ENCODE measurements around the gene ITPKB. TPM values are rescaled to one million over a fixed set of nuclear protein-coding genes. Genes with fewer than 3 reads are reported as not detected.

The ITPKB gene
- total RNA-seq, 1 experiment from 2014 or later, result 9.5 TPM

GRCh38 chr1:226627924-226628611 lies 111.0 kb downstream of the ITPKB start:
- H3K9me3 Mint-ChIP-seq (ENCODE audit: unreplicated experiment), result no peaks in the 10 kb centered on the region
- ChIA-PET POLR2A (interaction anchor here (0.6 to 1.0 kb wide), 2 partner anchors 25 to 309 kb away, joined by 3 to 4 read pairs; no protein-coding TSS in a partner anchor), CTCF (interaction anchor here (0.7 to 16.7 kb wide), 6 partner anchors 17 to 204 kb away, joined by 3 to 342 read pairs (median 6); partner anchors contain the start of gene STUM)
- no peak overlapping the region for H3K27ac Mint-ChIP-seq (ENCODE audit: low read depth, unreplicated experiment)
- intact Hi-C loops (cut with micrococcal nuclease), result no loop called here
- H3K4me1 Mint-ChIP-seq (ENCODE audit: insufficient read depth, unreplicated experiment), result peaks cover 28% of the 10 kb centered on the region
- H3K4me3 Mint-ChIP-seq (ENCODE audit: unreplicated experiment), result no peak overlapping the region
- H3K36me3 Mint-ChIP-seq (ENCODE audit: insufficient read depth, unreplicated experiment), result peaks cover 6% of the 10 kb centered on the region
- no peaks in the 10 kb centered on the region for H3K27me3 Mint-ChIP-seq (ENCODE audit: insufficient read depth, unreplicated experiment)
- no TSS peak for BruUV-seq (replicated peaks)
- no peak for DNase-seq (ENCODE audit: unreplicated experiment)
- no peak for TF ChIP-seq CTCF (IDR thresholded peaks at IDR 0.05; ENCODE audit: unreplicated experiment)

GRCh38 chr1:226627050-226627755 lies 111.9 kb downstream of the ITPKB start:
- Mint-ChIP-seq H3K4me3 (ENCODE audit: unreplicated experiment) (no peak overlapping the region), H3K4me1 (ENCODE audit: insufficient read depth, unreplicated experiment) (peaks cover 25% of the 10 kb centered on the region), H3K9me3 (ENCODE audit: unreplicated experiment) (no peaks in the 10 kb centered on the region), H3K27me3 (ENCODE audit: insufficient read depth, unreplicated experiment) (no peaks in the 10 kb centered on the region), H3K36me3 (ENCODE audit: insufficient read depth, unreplicated experiment) (peaks cover 6% of the 10 kb centered on the region), H3K27ac (ENCODE audit: low read depth, unreplicated experiment) (peak overlapping the region; percentile 36)
- ChIA-PET CTCF (interaction anchor here (0.5 to 16.7 kb wide), 38 partner anchors 7 to 319 kb away, joined by 3 to 342 read pairs (median 5); no protein-coding TSS in a partner anchor), POLR2A (interaction anchor here (0.8 to 1.0 kb wide), 3 partner anchors 21 to 167 kb away, joined by 3 read pairs; no protein-coding TSS in a partner anchor)
- no peak for TF ChIP-seq CTCF (IDR thresholded peaks at IDR 0.05; ENCODE audit: unreplicated experiment)
- intact Hi-C loops (cut with micrococcal nuclease), result no loop called here
- DNase-seq (ENCODE audit: unreplicated experiment), result no peak
- BruUV-seq (replicated peaks), result no TSS peak

- intact Hi-C loops (cut with micrococcal nuclease), result no loop called here
- peaks cover 6% of the 10 kb centered on the region for H3K36me3 Mint-ChIP-seq (ENCODE audit: insufficient read depth, unreplicated experiment)
Measured at GRCh38 chr1:226626577-226626956, 112.5 kb downstream of the ITPKB start.

More at GRCh38 chr1:226626577-226626956, 112.5 kb downstream of the ITPKB start:
- Mint-ChIP-seq H3K4me1 (ENCODE audit: insufficient read depth, unreplicated experiment) (peaks cover 22% of the 10 kb centered on the region), H3K9me3 (ENCODE audit: unreplicated experiment) (no peaks in the 10 kb centered on the region), H3K27ac (ENCODE audit: low read depth, unreplicated experiment) (peak overlapping the region; percentile 36), H3K4me3 (ENCODE audit: unreplicated experiment) (no peak overlapping the region), H3K27me3 (ENCODE audit: insufficient read depth, unreplicated experiment) (no peaks in the 10 kb centered on the region)
- DNase-seq (ENCODE audit: unreplicated experiment), result peak; percentile 85
- peak; percentile 99 for TF ChIP-seq CTCF (IDR thresholded peaks at IDR 0.05; ENCODE audit: unreplicated experiment)
- POLR2A ChIA-PET, result interaction anchor here (0.6 to 1.6 kb wide), 8 partner anchors 20 to 313 kb away, joined by 3 to 7 read pairs (median 4); no protein-coding TSS in a partner anchor
- CTCF ChIA-PET, result interaction anchor here (0.5 to 16.7 kb wide), 64 partner anchors 8 to 1020 kb away, joined by 3 to 342 read pairs (median 4); no protein-coding TSS in a partner anchor
- no TSS peak for BruUV-seq (replicated peaks)

Measured in MCF 10A (cell line).